ENCODE results near the gene MDH1.
"Not testable (repeated sequence)": the region's sequence is repeated elsewhere in the genome, so short reads cannot be mapped to it uniquely, and the experiment has no call there.

- not testable (repeated sequence) for TF ChIP-seq EP300 (conservative IDR thresholded peaks at IDR 0.05; ENCODE audit: poor library complexity, severe bottlenecking); EZH2 (IDR thresholded peaks at IDR 0.05; ENCODE audit: borderline replicate concordance, insufficient read depth, low read length, poor library complexity, severe bottlenecking)
Measured at GRCh38 chr2:63558922-63559321, 29.8 kb upstream of the MDH1 start.
